NCI-H748 (cell line): ENCODE data around the gene EIF3D.
A peak's percentile ranks its signal among the peaks of the same experiment; 100 is the strongest.
"Not testable (repeated sequence)": the region's sequence is repeated elsewhere in the genome, so short reads cannot be mapped to it uniquely, and the experiment has no call there.

Experiments
- DNase-seq: peaks from one replicate; lab custom pipeline; 2025; ENCODE audit not compliant: unreplicated experiment; lab: John Stamatoyannopoulos, UW

The EIF3D gene

DNA sequence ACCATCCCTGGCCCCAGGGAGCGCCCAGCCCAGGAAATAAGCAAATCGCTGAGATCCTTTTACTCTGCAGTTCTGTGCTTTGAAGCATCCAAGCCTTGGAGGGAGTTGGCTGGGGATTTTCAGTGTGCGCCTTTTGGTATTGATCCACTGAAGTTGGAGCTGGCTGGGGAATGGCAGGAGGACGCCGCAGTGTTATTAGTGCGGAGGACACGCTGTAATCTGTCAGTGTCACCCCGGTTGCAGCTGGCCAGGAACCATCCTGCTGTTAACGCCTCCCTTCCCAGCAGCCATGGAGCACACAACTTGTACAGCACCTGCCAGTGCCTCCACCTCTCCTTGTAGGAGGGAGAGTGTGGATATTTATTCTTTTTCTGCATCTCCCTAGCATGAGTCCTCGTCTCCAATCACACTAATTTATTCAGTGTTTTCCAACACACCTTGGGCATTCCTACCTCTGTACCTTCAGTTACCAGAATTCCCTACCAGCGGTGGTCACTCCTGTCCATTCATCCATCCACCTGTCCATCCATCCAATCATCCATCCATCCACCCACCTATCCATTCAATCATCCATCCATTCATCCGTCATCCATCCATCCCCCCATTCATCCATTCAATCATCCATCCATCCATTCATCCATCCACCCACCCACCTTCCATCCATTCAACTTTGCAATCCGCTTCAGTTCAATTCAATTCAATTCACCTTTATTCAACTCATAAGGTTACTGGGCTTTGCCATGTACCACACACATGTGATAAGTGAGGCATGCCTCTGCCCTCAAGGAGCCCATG is 21.9 kb upstream of the EIF3D start:
- DNase-seq, result no peak

DNA sequence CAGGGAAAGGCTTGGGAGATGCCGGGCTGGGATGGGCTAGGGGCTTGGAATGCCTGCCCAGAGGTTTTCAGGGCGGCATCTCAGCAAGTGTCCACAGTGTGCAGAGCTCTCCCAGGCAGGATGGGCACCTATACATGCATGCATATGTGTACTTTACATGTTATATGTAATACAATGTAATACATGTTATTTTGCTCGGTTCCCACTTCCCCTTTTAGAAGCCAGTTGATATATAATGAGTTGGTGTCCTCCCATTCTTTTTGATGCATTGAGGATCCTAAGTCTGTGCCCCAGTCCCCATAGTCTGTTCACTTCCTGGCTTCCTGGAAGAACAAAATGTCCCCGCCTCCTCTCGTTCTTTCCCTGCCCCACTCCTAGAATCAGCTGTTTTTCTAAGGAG is 20.1 kb upstream of the EIF3D start:
- no peak for DNase-seq

DNA sequence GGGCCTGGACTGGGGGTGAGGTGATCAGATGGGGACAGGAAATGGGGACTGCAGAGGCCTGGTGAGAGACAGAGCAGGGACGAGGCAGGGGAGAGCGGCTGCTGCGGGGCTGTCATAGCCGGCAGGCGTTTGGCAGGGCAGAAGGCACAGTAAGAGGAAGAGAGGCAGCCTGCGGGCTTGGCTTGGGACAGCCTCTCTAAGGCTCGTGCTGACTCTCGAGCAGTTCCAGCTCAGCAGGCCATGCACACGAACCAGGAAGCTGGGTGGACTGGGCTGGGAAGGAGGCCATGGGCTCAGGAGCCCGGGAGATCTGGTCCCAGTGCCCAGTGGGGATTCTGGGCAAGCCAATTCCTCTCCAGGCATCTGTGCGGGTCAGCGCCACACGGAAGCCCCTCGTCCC is 19.6 kb upstream of the EIF3D start:
- DNase-seq, result no peak

DNA sequence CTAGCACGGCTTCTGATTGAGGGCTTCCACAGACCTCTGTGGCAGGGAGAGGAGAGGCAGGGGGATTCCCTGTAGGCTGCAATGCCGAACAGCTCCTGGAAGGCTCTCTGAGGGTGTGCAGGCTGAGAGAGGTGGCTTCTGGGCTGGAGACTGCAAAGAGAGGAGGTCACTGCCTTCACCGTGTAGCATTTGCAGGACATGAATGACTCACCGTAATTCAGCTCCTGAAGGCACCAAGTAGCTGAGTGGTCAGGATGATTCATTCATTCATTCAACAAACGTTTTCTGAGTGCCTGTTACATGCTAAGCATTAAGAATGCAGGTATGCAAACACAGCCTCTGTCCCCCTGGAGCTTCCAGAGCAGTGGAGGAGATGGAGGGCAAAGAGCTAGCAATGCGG is 18.0 kb upstream of the EIF3D start:
- no peak for DNase-seq

DNA sequence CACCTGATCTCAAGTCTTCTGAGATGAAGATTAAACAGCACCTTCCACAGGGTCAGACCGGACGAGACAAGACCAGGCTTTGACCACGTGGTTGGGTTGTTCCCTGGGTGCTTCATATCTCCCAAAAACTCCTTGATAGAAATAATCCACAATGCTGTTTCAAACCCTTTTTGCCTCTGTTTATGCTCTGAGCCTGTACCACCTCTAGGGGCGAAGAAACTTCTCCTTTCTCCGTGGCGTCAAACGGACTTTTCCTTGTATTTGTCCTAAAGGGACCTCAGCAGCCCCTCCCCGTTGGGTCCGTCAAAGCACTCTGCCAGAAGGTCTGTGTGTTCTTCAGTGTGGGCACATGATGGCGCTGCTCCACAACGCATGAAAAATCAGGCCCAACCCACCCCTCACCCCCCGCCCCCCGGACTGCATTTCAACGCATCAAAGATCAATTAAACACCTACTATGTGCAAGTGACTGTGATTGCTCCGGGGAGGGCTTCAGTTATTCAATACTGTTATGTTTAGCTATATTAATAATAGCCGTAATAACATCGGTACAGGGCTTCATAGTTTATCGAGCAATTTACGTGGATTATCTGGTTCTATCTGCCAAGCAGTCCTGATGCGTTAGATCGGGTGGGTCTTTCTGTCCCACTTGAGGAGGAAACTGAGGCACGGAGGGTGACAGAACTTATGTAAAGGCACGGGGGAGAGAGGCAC is 17.3 kb upstream of the EIF3D start:
- peak; percentile 54 for DNase-seq

DNA sequence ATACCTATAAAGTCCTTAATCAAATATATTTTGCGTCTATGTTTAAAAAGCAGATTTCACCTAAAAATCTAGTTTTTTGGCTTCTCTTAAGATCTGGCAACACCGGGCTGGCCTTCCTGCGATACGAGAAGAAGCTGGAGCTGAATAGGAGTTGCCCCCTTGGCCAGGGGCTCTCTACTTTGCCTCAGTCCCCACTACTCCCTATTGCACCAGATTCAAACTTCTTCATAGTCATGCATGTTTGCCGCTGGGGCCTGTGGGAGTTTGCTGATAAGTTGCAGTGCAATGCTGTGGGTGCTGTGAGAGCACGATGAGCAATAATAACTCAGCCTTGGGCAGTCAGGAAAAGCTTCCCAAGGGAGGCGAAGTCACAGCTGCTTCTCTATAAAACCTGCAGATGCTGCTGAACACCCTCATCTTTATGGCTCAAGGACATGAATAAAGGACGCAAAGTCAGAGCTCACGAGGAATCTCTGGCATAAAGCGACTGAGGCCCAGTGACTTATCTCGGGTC is 15.2 kb upstream of the EIF3D start:
- DNase-seq, result no peak

DNA sequence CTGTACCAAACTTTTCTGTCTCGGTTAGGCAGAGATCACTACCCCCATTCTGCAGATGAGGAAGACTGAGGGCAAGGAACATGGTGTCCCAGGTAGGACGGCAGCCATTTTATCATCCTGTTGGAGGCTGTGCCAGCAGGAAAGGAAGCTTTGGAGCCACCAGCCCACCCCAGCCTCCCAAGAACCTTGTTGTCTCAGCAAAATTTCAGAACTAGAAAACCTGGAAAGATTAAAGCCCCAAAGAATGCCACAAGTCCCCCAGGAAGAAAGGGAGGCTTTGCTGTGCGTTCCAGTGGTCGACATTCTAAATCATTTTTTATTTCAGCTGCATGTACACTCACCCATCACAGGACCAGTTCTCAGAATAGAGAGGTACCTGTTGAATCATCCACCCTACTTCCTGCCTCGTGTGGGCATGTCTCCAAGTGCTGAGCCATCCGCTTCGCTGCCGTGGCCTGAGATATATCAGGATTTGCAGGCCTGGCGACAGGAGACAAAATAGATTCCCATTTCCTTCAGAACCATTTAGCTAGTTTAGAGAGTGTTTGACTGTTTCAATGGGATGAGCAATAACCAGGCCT is 13.0 kb upstream of the EIF3D start:
- no peak for DNase-seq

DNA sequence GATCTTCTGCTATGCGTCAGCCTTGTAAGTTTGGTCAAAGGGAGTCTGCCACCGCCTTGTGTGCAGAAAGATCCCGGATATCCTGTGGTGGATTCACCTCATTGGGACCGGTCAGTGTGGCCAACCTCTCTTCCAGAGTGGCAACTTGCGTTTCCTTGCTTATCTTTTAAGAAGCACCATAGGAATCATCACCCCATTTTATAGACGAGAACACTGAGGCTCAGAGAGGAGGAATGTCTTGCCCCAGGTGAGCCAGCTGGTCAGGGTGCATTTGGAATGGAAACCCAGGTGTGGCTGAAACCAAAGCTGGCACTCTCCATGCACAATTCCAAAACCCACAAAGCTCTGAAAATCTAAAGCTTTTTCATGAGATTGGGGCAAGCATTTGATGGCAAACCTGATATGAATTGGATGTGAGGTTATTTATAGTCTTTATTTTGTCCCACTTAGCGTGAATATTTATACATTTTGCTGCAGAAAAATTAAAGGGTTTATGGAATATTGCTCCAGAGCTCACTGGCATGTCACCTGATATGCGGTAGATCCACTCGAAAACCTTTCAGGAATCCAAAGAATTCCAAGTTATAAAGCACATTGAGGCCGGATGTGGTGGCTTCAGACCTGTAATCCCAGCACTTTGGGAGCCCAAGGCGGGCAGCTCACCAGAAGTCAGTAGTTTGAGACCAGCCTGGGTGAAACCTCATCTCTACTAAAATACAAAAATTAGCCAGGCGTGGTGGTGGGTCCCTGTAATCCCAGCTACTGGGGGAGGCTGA is 12.1 kb upstream of the EIF3D start:
- no peak for DNase-seq

DNA sequence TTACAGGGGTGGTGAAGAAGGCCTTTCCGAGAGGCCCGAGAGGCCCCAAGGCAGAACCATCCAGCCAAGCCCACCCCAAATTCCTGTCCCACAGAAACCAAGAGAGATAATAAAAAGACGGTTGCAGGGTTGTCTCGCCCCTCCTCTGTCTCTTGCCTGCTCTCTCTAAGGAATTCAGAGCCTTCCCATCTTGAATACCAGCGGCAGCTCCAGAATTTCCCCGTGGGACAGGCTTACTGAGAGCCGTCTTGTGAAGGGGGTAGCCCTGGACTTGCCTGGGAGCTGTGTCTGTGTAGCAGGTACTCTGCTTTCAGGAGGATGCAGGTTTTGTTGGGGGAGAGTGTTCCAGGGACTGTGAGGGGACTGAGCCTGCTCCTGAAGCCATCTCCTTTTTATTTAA is 9.6 kb upstream of the EIF3D start:
- no peak for DNase-seq

DNA sequence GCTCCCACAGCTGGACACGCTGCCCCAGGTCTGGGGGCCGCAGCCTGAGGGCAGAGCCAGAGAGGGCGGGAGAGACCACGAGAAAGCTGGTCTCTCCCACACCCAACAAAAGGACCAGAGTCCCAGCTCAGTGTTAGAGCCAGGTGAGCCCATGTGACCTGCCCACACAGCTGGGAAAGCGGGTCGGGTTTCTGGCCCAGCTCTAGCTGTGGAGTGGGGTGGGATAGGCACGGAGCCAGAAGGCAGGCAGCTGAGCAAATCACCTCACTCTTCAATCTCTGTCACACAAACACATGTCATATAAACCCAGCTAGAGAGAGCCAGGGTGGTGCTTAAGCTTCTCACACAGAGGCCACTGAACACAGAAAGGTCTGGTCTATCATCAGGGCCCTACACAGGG is 7.8 kb upstream of the EIF3D start:
- peak; percentile 58 for DNase-seq

DNA sequence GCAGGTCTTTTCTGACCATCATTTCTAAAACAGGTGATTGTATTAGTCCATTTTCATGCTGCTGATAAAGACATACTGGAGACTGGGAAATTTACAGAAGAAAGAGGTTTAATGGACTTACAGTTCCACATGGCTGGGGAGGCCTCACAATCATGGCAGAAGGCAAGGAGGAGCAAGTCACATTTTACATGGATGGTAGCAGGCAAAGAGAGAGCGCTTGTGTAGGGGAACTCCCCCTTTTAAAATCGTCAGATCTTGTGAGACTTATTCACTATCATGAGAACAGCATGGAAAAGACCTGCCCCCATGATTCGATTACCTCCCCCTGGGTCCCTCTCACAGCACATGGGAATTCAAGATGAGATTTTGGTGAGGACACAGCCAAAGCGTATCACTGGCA is 4.4 kb upstream of the EIF3D start:
- not testable (repeated sequence) for DNase-seq

DNA sequence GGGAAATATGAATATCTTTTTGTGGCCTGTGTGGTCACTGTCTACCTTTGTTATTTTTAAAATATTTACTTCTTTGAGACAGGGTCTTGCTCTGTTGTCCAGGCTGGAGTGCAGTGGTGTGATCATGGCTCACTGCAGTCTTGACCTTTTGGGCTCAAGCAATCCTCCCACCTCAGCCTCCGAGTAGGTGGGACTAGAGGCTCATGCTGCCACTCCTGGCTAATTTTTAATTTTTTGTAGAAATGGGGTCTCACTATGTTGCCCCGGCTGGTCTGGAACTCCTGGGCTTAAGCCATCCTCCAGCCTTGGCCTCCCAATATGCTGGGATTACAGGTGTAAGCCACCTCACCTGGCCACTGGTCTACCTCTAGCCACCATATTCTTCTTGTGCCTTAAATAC is 3.5 kb upstream of the EIF3D start:
- DNase-seq, result no peak

DNA sequence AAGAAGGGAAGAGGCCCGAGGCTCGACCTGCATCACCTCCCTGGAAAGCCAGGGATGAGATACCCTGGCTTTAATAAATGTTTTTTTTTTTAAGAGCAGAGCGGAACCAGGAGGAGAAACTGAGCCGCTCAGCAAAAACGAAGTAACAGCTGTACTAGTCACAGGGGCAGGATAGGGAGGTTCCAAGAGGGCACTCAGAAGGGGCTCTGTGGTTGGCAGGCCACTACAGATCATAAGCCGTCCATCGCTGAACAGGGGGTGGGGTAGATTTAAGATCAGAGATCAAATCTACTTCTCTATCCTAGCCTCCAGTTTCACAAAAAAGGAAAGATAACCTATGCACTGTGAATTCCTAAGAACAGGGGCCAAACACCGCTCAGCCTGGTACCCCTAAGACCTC is 625 bp downstream of the EIF3D start:
- no peak for DNase-seq

DNA sequence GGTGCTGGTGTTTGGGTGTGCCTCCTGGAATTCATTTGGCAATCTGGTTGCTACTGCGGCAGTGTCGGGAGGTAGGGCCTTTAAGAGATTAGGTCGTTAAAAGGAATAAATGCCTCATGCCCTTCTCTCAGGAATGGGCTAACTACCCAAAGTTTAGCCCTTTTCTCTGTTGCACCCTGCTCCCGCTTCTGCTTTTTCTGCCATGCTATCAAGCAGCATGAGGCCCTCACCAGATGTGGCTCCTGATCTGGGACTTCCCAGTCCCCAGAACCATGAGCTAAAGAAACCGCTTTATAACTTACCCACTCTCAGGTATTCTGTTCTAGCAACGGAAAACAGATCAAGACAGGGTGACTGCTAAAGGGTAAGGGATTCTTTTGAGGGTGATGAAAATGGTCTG is 6.3 kb downstream of the EIF3D start:
- DNase-seq, result no peak

DNA sequence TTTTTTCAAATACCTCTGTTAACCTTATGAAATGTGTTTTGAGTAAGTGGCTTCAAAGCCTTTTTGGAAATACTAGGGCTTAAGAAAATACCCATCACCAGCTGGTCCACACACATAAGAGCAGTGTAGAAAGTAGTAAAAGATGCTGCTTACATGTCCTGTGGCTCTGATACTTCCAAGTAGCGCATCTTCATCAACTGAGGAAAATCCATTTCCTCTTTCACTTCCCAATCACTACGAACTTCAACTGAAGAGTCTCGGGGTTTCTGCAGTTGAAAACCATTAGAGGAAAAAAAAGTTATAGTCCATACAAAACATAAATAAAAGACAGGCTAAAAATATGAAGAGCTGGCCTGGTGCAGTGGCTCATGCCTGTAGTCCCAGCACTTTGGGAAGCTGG is 8.5 kb downstream of the EIF3D start:
- DNase-seq, result no peak

DNA sequence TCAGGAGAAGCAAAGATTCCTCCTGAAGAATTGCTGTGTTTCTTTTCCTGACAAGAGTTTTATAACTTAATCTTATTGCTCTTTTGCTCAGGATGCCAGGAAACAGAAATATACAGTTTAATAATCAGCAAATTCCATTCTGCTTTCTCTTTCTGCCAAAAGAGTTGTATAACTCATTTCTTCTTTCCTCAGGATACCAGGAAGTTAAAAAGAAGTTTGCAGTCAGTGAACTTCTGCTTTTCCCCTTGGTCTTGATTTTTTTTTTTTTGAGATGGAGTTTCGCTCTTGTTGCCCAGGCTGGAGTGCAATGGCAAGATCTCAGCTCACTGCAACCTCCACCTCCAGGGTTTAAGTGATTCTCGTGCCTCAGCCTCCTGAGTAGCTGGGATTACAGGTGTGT is 9.1 kb downstream of the EIF3D start:
- not testable (repeated sequence) for DNase-seq

DNA sequence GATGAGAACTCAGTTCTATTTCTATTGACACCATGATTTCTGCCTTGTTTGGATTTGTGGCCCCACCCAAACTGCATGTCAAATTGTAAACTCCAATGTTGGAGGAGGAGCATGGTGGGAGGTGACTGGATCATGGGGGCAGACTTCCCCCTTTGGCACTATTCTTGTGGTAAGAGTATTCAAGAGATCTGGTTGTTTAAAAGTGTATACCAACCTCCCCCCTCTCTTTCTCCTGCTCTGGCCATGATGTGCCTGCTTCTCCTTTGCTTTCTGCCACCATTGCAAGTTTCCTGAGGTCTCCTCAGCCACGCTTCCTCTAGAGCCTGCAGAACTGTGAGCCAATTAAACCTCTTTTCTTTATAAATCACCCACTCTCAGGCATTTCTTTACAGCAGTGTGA is 14.2 kb downstream of the EIF3D start:
- DNase-seq, result no peak

DNA sequence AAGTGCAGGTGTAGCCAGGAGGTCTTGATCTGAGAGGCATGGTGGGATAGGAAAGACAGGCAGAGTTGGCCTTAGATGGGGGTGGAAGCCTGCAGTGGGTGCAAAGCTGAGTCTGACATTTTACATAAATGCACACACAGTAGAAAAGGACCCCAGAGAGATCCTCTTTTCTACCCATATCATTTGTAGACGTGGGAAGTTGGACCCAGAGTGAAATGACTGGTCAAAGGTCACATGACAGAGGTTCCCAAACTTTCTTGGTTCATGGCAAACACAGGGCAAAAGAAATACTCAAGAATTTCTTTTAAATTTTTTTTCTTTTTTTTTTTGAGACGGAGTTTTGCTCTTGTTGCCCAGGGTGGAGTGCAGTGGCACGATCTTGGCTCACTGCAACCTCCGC is 16.0 kb downstream of the EIF3D start:
- no peak for DNase-seq

DNA sequence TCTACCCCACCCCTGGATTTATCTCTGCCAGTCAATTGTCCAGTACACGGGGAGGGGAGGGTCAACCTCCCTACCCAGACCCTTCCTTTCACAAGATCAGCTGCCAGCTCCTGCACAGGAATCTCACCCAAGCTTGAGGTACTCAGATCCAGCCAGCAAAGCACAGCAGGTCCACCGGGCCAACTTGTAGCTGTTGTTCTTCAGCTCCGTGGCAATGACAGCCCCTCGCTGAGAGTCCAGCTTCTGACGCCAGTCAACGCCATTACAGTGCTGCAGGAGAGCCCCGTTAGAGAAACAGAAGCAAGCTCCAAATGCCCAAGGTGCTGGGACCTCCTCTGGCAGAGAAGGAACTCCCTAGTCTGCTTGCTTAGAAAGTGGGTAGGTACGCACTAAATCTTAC is 16.6 kb downstream of the EIF3D start:
- no peak for DNase-seq

DNA sequence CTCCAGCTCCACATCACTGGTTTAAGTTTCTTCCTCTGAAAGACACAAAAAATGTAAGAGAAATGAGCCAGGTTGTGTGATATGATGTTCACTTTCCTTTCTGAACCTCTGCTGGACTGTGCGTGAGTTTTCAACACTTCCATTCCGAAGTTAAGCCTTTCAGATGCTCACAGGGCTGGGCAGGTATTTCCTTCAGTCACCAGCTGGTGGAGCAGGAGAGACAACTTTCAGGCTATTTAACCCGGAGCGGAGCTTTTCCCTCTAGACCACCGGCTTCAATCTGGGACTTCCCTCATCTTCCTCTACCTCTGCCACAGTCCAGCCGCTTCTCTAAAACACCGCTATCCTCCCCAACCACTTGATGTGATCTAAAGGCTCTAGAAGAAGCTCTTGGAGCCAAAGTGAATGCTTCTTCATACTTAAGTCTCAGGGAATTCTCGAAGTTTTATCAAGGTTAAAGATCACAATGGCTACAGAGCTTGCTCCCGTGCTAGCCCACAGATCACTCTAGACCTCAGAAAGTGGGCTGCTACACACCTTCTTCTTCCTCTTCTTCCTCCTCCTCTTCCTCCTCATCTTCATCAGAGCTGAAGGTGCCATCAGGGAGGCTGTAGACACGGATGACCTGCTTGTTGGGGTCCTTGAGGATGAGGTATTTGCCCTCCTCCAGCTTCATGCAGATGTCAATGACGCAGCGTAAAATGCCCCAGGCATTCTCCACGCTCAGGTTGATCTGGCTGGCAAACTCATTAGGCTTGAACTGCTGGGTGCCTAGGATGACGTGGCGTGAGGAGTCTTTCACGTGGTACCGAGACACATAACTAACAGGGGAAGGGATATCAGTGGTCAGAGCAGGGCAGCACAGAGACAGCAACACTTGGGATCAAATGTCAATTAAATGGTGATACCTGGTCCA is 17.7 kb downstream of the EIF3D start:
- peak; percentile 20 for DNase-seq
